Left ventricle myocardium inferior (tissue), 1 donor: ENCODE data around the gene P4HA2. TPM values are rescaled to one million over a fixed set of nuclear protein-coding genes. Genes with fewer than 3 reads are reported as not detected.

ENCODE experiments used
- DNase-seq: peaks from one replicate; pipeline ENCODE4 v3.0.0-alpha.2; 2020
- H3K27ac ChIP-seq: fragments of 200-600 bp; replicated peaks from 2 replicates; pipeline ENCODE4 v1.8.0; 2021
- H3K27me3 ChIP-seq: fragments of 200-600 bp; 2 replicates; pipeline ENCODE4 v1.8.0; 2021; ENCODE audit warnings: low read depth
- H3K36me3 ChIP-seq: fragments of 200-600 bp; 2 replicates; pipeline ENCODE4 v1.8.0; 2021
- H3K4me1 ChIP-seq: fragments of 200-600 bp; 2 replicates; pipeline ENCODE4 v1.8.0; 2021
- H3K4me3 ChIP-seq: fragments of 200-600 bp; 2 replicates; pipeline ENCODE4 v1.8.0; 2021; ENCODE audit warnings: mild to moderate bottlenecking, moderate library complexity
- H3K9me3 ChIP-seq: fragments of 200-600 bp; replicated peaks from 2 replicates; pipeline ENCODE4 v1.8.0; 2021
- CTCF ChIP-seq: fragments of 200-600 bp; IDR thresholded peaks from 2 replicates; pipeline ENCODE4 v1.8.0; 2021; ENCODE audit warnings: antibody characterized with exemption, mild to moderate bottlenecking, borderline replicate concordance
- intact Hi-C: fragments of 100-400 bp; cut with micrococcal nuclease; formaldehyde crosslinking; loops from one replicate; pipeline ENCODE4 v1.11.0; 2022
- total RNA-seq: library from RNA; stranded (reverse); fragmentation: NEBNext Ultra II Directional; extraction: Animal tissue kit (Norgen Biotek cat#: 25700); gene quantifications from one replicate; pipeline ENCODE4 v1.2.1, GENCODE V29; 2021
- donor health status: DM: no; HTN: yes; CAD: no; lungs with severe emphysema.

Gene P4HA2
- total RNA-seq, 1 donor from 2014 or later: 80.5 TPM

- Histone ChIP-seq H3K27ac (no peak overlapping the region), H3K4me1 (peaks cover 16% of the 10 kb centered on the region), H3K36me3 (no peaks in the 10 kb centered on the region), H3K4me3 (no peak overlapping the region), H3K9me3 (peaks cover 26% of the 10 kb centered on the region), H3K27me3 (no peaks in the 10 kb centered on the region)
- TF ChIP-seq CTCF: no peak
- no peak for DNase-seq
- intact Hi-C loops: no loop called here
These were observed 22.9 kb upstream of the P4HA2 start for GRCh38 chr5:132250547-132250946.

GRCh38 chr5:132246806-132247205 lies 19.2 kb upstream of the P4HA2 start:
- intact Hi-C loops: no loop called here
- peaks cover 46% of the 10 kb centered on the region for H3K9me3 ChIP-seq
- H3K4me1 ChIP-seq: no peaks in the 10 kb centered on the region
- DNase-seq: no peak
- no peak for TF ChIP-seq CTCF
- H3K27ac ChIP-seq: no peak overlapping the region
- no peaks in the 10 kb centered on the region for H3K36me3 ChIP-seq
- H3K27me3 ChIP-seq: no peaks in the 10 kb centered on the region
- no peak overlapping the region for H3K4me3 ChIP-seq

- Histone ChIP-seq H3K9me3 (peaks cover 56% of the 10 kb centered on the region), H3K27ac (no peak overlapping the region), H3K27me3 (no peaks in the 10 kb centered on the region), H3K4me3 (no peak overlapping the region), H3K36me3 (no peaks in the 10 kb centered on the region), H3K4me1 (no peaks in the 10 kb centered on the region)
- TF ChIP-seq CTCF: no peak
- no peak for DNase-seq
- intact Hi-C loops: no loop called here
These were observed 17.9 kb upstream of the P4HA2 start for GRCh38 chr5:132245593-132245992.

GRCh38 chr5:132243366-132243977 lies 15.8 kb upstream of the P4HA2 start:
- Histone ChIP-seq H3K27ac (no peak overlapping the region), H3K27me3 (no peaks in the 10 kb centered on the region), H3K36me3 (no peaks in the 10 kb centered on the region), H3K4me1 (no peaks in the 10 kb centered on the region), H3K9me3 (peaks cover 56% of the 10 kb centered on the region), H3K4me3 (no peak overlapping the region)
- no peak for DNase-seq
- intact Hi-C loops: no loop called here
- no peak for TF ChIP-seq CTCF

- H3K4me3 ChIP-seq: no peak overlapping the region
- H3K27ac ChIP-seq: no peak overlapping the region
- intact Hi-C loops: no loop called here
- H3K4me1 ChIP-seq: no peaks in the 10 kb centered on the region
- no peak for TF ChIP-seq CTCF
- no peaks in the 10 kb centered on the region for H3K27me3 ChIP-seq
- no peak for DNase-seq
- H3K9me3 ChIP-seq: peaks cover 23% of the 10 kb centered on the region
- no peaks in the 10 kb centered on the region for H3K36me3 ChIP-seq
These were observed 12.1 kb upstream of the P4HA2 start for GRCh38 chr5:132239776-132240175.
